TTC549 (cell line): Measurements from ENCODE around the gene MYT1.

Experiments used
- FAIRE-seq: peaks from 2 replicates; lab custom pipeline; 2012; peaks lifted over from hg19 to GRCh38; lab: Jason Lieb, UNC

The MYT1 gene

GRCh38 chr20:64219202-64219601, 55.0 kb downstream of the MYT1 start:
- FAIRE-seq: no peak

- no peak for FAIRE-seq
Measured at GRCh38 chr20:64219730-64220129, 55.5 kb downstream of the MYT1 start.

GRCh38 chr20:64220420-64220819, 56.2 kb downstream of the MYT1 start:
- FAIRE-seq: no peak

- FAIRE-seq: no peak
Measured at GRCh38 chr20:64220891-64221527, 56.8 kb downstream of the MYT1 start.

- no peak for FAIRE-seq
Measured at GRCh38 chr20:64222291-64222735, 58.1 kb downstream of the MYT1 start.

GRCh38 chr20:64222851-64223525, 58.7 kb downstream of the MYT1 start:
- no peak for FAIRE-seq

GRCh38 chr20:64223526-64224067, 59.3 kb downstream of the MYT1 start:
- no peak for FAIRE-seq

- no peak for FAIRE-seq
Measured at GRCh38 chr20:64224351-64225170, 60.3 kb downstream of the MYT1 start.

GRCh38 chr20:64225171-64225595, 60.9 kb downstream of the MYT1 start:
- FAIRE-seq: no peak

GRCh38 chr20:64225828-64226598, 61.8 kb downstream of the MYT1 start:
- FAIRE-seq: no peak

- FAIRE-seq: no peak
Measured at GRCh38 chr20:64226686-64227580, 62.7 kb downstream of the MYT1 start.

GRCh38 chr20:64228086-64228653, 63.9 kb downstream of the MYT1 start:
- no peak for FAIRE-seq

- no peak for FAIRE-seq
Measured at GRCh38 chr20:64228751-64229506, 64.7 kb downstream of the MYT1 start.

- FAIRE-seq: no peak
Measured at GRCh38 chr20:64229507-64230061, 65.3 kb downstream of the MYT1 start.

- FAIRE-seq: no peak
Measured at GRCh38 chr20:64230461-64231145, 66.4 kb downstream of the MYT1 start.

GRCh38 chr20:64231621-64232550, 67.6 kb downstream of the MYT1 start:
- FAIRE-seq: no peak

- FAIRE-seq: no peak
Measured at GRCh38 chr20:64232794-64233193, 68.5 kb downstream of the MYT1 start.

- no peak for FAIRE-seq
Measured at GRCh38 chr20:64233725-64234124, 69.5 kb downstream of the MYT1 start.
